Fibroblast of lung (primary cell): ENCODE data around the gene BEND3. TPM values are rescaled to one million over a fixed set of nuclear protein-coding genes. Genes with fewer than 3 reads are reported as not detected.
A peak's percentile ranks its signal among the peaks of the same experiment; 100 is the strongest.

ENCODE experiments used
- DNase-seq, 2 donors: peaks; one replicate each; pipeline versions ENCODE4 v3.0.0 to v3.0.0-alpha.2; 2010; ENCODE audit warnings: low read depth in 2 of 2
- H2AFZ ChIP-seq: 2 replicates; pipeline ENCODE4 v1.5.1; 2012; ENCODE audit warnings: low read length, control low read depth, inconsistent platforms
- H3K27ac ChIP-seq: 2 replicates; pipeline ENCODE4 v1.5.1; 2011; ENCODE audit warnings: low read length, control low read depth; ENCODE audit not compliant: insufficient read depth
- H3K27me3 ChIP-seq: 2 replicates; pipeline ENCODE4 v1.5.1; 2011; ENCODE audit warnings: mild to moderate bottlenecking, low read length; ENCODE audit not compliant: control insufficient read depth, insufficient read depth
- H3K36me3 ChIP-seq: 2 replicates; pipeline ENCODE4 v1.5.1; 2011; ENCODE audit warnings: low read length; ENCODE audit not compliant: control insufficient read depth, insufficient read depth
- H3K4me1 ChIP-seq: 2 replicates; pipeline ENCODE4 v1.5.1; 2011; ENCODE audit warnings: low read length; ENCODE audit not compliant: control insufficient read depth, insufficient read depth; ENCODE audit errors: extremely low read depth
- H3K4me2 ChIP-seq: 2 replicates; pipeline ENCODE4 v1.5.1; 2011; ENCODE audit warnings: low read length, control low read depth; ENCODE audit not compliant: insufficient read depth; ENCODE audit errors: extremely low read depth
- H3K4me3 ChIP-seq, 4 experiments: fragments of 200-600 bp in 1 of 4; sonication (generic) in 1 of 4; replicated peaks in 1 of 4; 2 replicates each; pipeline ENCODE4 v1.5.1; 2011 to 2016; ENCODE audit warnings: low read length in 4 of 4, low read depth in 3 of 4, mild to moderate bottlenecking in 3 of 4, control low read depth in 2 of 4, inconsistent platforms in 1 of 4, mixed read lengths in 1 of 4; ENCODE audit not compliant: insufficient read depth in 1 of 4; ENCODE audit errors: control extremely low read depth in 1 of 4
- H3K79me2 ChIP-seq: 2 replicates; pipeline ENCODE4 v1.5.1; 2012; ENCODE audit warnings: mild to moderate bottlenecking, low read length, inconsistent platforms; ENCODE audit not compliant: control insufficient read depth, insufficient read depth
- H3K9ac ChIP-seq: 2 replicates; pipeline ENCODE4 v1.5.1; 2011; ENCODE audit warnings: mild to moderate bottlenecking, low read length, control low read depth; ENCODE audit not compliant: insufficient read depth
- H3K9me3 ChIP-seq: 2 replicates; pipeline ENCODE4 v1.5.1; 2012; ENCODE audit warnings: low read depth, low read length; ENCODE audit not compliant: control insufficient read depth, insufficient read depth
- H4K20me1 ChIP-seq: 2 replicates; pipeline ENCODE4 v1.5.1; 2011; ENCODE audit warnings: low read length; ENCODE audit not compliant: control insufficient read depth, insufficient read depth; ENCODE audit errors: extremely low read depth
- CTCF ChIP-seq, 2 donors: IDR thresholded peaks in 1 of 2; conservative IDR thresholded peaks in 1 of 2; 1 replicate in 1 of 2; 2 replicates in 1 of 2; pipeline ENCODE4 v1.5.1; 2011 to 2012; ENCODE audit warnings: low read length in 2 of 2, control low read depth in 1 of 2, inconsistent platforms in 1 of 2, low read depth in 1 of 2, mild to moderate bottlenecking in 1 of 2
- EZH2 ChIP-seq: IDR thresholded peaks from 2 replicates; pipeline ENCODE4 v1.5.1; 2012; ENCODE audit warnings: low read length, control low read depth, mild to moderate bottlenecking; ENCODE audit errors: missing control alignments
- polyA plus RNA-seq, 2 donors: library from polyadenylated mRNA; depleted of rRNA in 1 of 2; stranded (reverse) in 1 of 2; unstranded in 1 of 2; fragments of >200 nt; gene quantifications; 2 replicates each; pipeline ENCODE4 v1.2.1, GENCODE V29; 2011 to 2012; ENCODE audit warnings: missing spikeins in 1 of 2
- total RNA-seq: library from RNA; depleted of rRNA; stranded (reverse); fragments of >200 nt; gene quantifications from 2 replicates; pipeline ENCODE4 v1.2.1, GENCODE V29; 2014

Gene BEND3
- total and polyA plus RNA-seq, 2 donors (not counting 1 experiment from before 2014, with no cell fraction given), result 0.83 to 1.7 TPM

GRCh38 chr6:107114213-107114925, 946 bp downstream of the BEND3 start:
- H3K36me3 ChIP-seq, result no peaks in the 10 kb centered on the region
- H3K27me3 ChIP-seq, result no peaks in the 10 kb centered on the region
- no peaks in the 10 kb centered on the region for H3K79me2 ChIP-seq
- H3K27ac ChIP-seq, result no peak overlapping the region
- H3K4me1 ChIP-seq, result no peaks in the 10 kb centered on the region
- H3K4me3 ChIP-seq, result peak overlapping the region; percentile 14 to 59 (median 49)
- H3K9me3 ChIP-seq, result no peaks in the 10 kb centered on the region
- H3K4me2 ChIP-seq, result peak overlapping the region; percentile 28
- DNase-seq, result peak; percentile 79 to 84
- peak overlapping the region; percentile 23 for H3K9ac ChIP-seq
- TF ChIP-seq EZH2 (no peak), CTCF (conservative IDR thresholded peaks at IDR 0.05 in 1 of 2, IDR thresholded peaks at IDR 0.05 in 1 of 2; ENCODE audit: low read depth in 1 of 2, low read length in 2 of 2) (peak; percentile 38 to 64)
- H2AFZ ChIP-seq, result peak overlapping the region; percentile 61
- no peaks in the 10 kb centered on the region for H4K20me1 ChIP-seq

- Histone ChIP-seq H3K4me3 (no peak overlapping the region), H3K36me3 (no peaks in the 10 kb centered on the region), H3K4me2 (no peak overlapping the region), H3K9ac (no peak overlapping the region), H3K9me3 (no peaks in the 10 kb centered on the region), H3K27ac (no peak overlapping the region), H4K20me1 (no peaks in the 10 kb centered on the region), H2AFZ (no peak overlapping the region), H3K79me2 (no peaks in the 10 kb centered on the region), H3K27me3 (no peaks in the 10 kb centered on the region), H3K4me1 (no peaks in the 10 kb centered on the region)
- TF ChIP-seq CTCF (conservative IDR thresholded peaks at IDR 0.05 in 1 of 2, IDR thresholded peaks at IDR 0.05 in 1 of 2; ENCODE audit: low read depth in 1 of 2, low read length in 2 of 2) (no peak), EZH2 (no peak)
- DNase-seq, result no peak
These were observed 5.1 kb downstream of the BEND3 start for GRCh38 chr6:107110200-107110599.

- no peak overlapping the region for H2AFZ ChIP-seq
- H3K27ac ChIP-seq, result no peak overlapping the region
- peak in 1 of 2 donors; percentile 75 for DNase-seq
- H3K4me1 ChIP-seq, result no peaks in the 10 kb centered on the region
- no peaks in the 10 kb centered on the region for H3K27me3 ChIP-seq
- no peak overlapping the region for H3K9ac ChIP-seq
- H3K9me3 ChIP-seq, result no peaks in the 10 kb centered on the region
- no peak overlapping the region for H3K4me2 ChIP-seq
- no peaks in the 10 kb centered on the region for H3K79me2 ChIP-seq
- no peaks in the 10 kb centered on the region for H3K36me3 ChIP-seq
- H4K20me1 ChIP-seq, result no peaks in the 10 kb centered on the region
- TF ChIP-seq CTCF (conservative IDR thresholded peaks at IDR 0.05 in 1 of 2, IDR thresholded peaks at IDR 0.05 in 1 of 2; ENCODE audit: low read depth in 1 of 2, low read length in 2 of 2), result no peak
- no peak for TF ChIP-seq EZH2
- no peak overlapping the region for H3K4me3 ChIP-seq
These were observed 7.0 kb downstream of the BEND3 start for GRCh38 chr6:107108201-107108890.
